GM12874 (cell line): Measurements from ENCODE around the gene SLC36A2.

Experiments used
- TF ChIP-seq, protein P1 (sequence below): IDR thresholded peaks from 2 replicates; pipeline ENCODE4 v1.5.1; 2011; ENCODE audit warnings: low read depth, mild to moderate bottlenecking, control low read depth, low read length, moderate library complexity; ENCODE audit not compliant: insufficient read depth

The SLC36A2 gene

GRCh38 chr5:151281001-151281639 is 66.2 kb downstream of the SLC36A2 start:
- TF ChIP-seq, protein P1, sequence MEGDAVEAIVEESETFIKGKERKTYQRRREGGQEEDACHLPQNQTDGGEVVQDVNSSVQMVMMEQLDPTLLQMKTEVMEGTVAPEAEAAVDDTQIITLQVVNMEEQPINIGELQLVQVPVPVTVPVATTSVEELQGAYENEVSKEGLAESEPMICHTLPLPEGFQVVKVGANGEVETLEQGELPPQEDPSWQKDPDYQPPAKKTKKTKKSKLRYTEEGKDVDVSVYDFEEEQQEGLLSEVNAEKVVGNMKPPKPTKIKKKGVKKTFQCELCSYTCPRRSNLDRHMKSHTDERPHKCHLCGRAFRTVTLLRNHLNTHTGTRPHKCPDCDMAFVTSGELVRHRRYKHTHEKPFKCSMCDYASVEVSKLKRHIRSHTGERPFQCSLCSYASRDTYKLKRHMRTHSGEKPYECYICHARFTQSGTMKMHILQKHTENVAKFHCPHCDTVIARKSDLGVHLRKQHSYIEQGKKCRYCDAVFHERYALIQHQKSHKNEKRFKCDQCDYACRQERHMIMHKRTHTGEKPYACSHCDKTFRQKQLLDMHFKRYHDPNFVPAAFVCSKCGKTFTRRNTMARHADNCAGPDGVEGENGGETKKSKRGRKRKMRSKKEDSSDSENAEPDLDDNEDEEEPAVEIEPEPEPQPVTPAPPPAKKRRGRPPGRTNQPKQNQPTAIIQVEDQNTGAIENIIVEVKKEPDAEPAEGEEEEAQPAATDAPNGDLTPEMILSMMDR = no peak

GRCh38 chr5:151280443-151280842 is 66.9 kb downstream of the SLC36A2 start:
- TF ChIP-seq, protein P1 = no peak

- TF ChIP-seq, protein P1 = no peak
Measured at GRCh38 chr5:151278845-151279244, 68.5 kb downstream of the SLC36A2 start.

DNA sequence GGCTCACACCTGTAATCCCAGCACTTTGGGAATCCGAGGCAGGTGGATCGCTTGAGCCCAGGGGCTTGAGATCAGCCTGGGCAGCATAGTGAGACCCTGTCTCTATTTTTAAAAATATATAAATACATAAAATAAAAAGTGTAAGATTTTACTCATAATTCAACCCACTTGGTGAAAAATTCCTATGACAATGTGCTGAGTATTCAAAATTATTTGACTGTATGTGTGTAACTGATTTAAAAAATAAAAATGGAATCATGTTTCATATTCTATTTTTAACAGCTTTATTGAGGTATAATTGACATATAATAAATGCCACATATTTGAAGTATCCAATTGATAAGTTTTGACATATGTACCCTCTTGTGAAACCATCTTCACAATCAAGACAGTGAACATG is 71.6 kb downstream of the SLC36A2 start:
- TF ChIP-seq, protein P1 = no peak

DNA sequence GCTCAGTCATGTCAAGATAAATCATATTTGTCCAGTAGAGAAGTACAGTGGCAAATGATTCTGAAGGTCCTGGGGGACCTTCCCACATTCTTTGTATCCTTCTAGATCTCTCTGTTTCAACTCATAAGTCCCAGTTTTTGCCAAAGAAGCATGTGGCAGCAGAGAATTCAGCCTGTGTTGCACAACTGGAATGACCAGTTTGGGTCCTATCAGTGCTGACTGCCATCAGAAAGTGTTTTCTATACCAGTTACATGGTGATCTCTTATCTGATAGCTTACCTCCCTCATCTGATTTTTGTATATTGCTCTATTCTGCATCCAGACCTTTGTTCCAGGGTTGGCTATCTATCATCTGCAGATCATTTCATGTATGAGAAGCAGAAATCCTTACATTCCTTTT is 72.7 kb downstream of the SLC36A2 start:
- TF ChIP-seq, protein P1 = no peak

DNA sequence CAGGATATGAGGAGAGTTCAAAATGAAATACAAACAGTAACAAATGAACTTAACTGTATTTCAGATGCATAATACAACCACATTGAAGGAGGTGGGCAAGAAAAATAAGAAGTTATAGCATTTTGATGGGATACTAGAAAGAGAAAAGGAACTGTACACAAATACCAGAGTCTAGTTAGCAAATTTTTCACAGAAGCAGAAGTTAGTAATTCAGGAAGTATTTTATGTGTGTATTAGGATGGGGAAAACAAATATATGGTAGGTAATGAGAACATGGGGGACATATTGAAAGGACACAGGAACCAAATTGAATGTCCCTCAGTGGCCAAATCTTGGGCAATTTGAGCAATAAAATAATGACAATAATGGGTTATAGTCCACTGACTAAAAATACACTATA is 76.0 kb downstream of the SLC36A2 start:
- TF ChIP-seq, protein P1 = no peak

DNA sequence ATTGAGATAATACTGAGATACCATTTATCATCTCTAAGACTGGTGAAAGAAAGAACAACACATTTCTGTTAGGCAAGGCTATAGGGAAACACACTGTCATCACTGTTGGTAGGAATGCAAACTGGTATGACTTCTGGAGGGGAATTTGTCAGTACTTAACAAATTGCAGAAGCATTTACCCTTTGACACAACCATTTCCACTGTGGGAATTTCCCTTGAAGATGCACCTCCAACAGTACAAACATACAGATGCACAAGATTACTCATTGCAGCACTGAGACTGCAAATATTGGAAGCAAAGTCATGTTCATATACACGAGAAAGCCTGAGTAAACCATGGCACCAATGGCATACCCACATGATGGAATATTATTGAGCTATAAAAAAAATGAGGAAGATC is 76.8 kb downstream of the SLC36A2 start:
- TF ChIP-seq, protein P1 = no peak
